AG09319 (cell line): ENCODE measurements around the gene GSK3B.

Experiments used
- DNase-seq: peaks from one replicate; pipeline ENCODE4 v3.0.0-alpha.2; 2010; ENCODE audit warnings: low read depth; ENCODE audit errors: extremely low read depth
- CTCF ChIP-seq: IDR thresholded peaks from 2 replicates; pipeline ENCODE4 v1.5.1; 2011; ENCODE audit warnings: low read depth, mild to moderate bottlenecking, inconsistent platforms, low read length, moderate library complexity

The GSK3B gene

GRCh38 chr3:119841808-119842471, 252.3 kb downstream of the GSK3B start:
- no peak for DNase-seq
- no peak for TF ChIP-seq CTCF

GRCh38 chr3:119835556-119835955, 258.7 kb downstream of the GSK3B start:
- no peak for TF ChIP-seq CTCF
- DNase-seq, result no peak

GRCh38 chr3:119834754-119835370, 259.4 kb downstream of the GSK3B start:
- TF ChIP-seq CTCF, result no peak
- DNase-seq, result no peak

GRCh38 chr3:119831941-119832371, 262.3 kb downstream of the GSK3B start:
- DNase-seq, result no peak
- TF ChIP-seq CTCF, result no peak

- TF ChIP-seq CTCF, result no peak; the same call in 1 of the 2 replicates
- no peak for DNase-seq
Observed at GRCh38 chr3:119831022-119831421, 263.2 kb downstream of the GSK3B start.

- no peak for DNase-seq
- no peak for TF ChIP-seq CTCF
Observed at GRCh38 chr3:119829420-119829819, 264.8 kb downstream of the GSK3B start.
